Fibroblast of gingiva (primary cell): ENCODE results near the gene ST6GAL1.

Experiments used
- DNase-seq: peaks from one replicate; pipeline ENCODE4 v3.0.0-alpha.2; 2011; ENCODE audit warnings: low read depth

ST6GAL1 gene

GRCh38 chr3:187080799-187081450 is 150.6 kb downstream of the ST6GAL1 start:
- no peak for DNase-seq

DNA sequence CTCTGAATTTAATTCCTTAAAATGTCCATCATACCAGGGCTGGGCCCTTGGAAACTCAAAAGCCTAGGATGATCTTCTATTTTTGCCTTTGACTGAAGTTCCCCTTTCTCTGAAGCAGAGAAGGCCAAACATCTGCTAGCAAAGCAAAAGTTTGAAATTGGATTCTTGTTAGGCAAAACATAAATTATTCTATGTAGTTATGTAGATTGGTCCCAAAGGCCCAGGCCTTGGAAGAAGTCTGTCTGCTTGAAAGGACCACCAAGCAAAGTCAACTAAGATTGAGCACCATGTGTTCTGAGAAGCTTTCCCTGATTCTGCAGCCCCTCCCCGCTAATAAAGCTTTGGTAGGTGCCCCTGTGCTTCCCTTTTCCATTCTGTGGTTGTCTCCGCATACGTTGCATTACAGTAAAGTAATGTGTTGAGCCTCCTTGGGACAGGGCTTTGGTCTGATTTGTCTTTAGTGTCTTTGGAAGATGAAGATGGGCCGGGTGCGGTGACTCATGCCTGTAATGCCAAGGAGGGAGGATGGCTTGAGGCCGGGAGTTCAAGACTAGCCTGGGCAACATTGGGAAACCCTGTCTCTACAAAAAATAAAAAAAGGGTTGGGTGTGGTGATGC is 152.5 kb downstream of the ST6GAL1 start:
- DNase-seq, result no peak

- no peak for DNase-seq
Observed at GRCh38 chr3:187084126-187084525, 153.8 kb downstream of the ST6GAL1 start.

DNA sequence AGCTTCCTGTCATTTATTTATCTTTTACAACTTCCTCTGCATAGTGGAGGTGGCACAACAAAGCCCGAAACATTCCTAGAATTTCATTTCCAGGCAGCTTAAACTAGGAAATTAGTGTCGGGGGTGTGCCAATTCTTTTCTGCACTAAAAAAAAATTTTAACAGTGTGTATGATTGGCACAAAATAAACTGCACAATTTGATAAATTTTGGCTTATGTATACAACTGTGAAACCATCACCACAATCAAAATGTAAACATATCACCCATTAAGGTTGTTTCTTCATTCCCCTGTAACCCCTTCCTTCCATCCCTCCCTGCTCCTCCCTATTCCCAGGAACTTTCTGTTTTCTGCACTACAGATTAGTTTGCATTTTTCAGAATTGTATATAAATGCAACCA is 154.3 kb downstream of the ST6GAL1 start:
- DNase-seq, result no peak

GRCh38 chr3:187085021-187085666 is 154.8 kb downstream of the ST6GAL1 start:
- no peak for DNase-seq

- DNase-seq, result no peak
Observed at GRCh38 chr3:187085933-187086332, 155.6 kb downstream of the ST6GAL1 start.

DNA sequence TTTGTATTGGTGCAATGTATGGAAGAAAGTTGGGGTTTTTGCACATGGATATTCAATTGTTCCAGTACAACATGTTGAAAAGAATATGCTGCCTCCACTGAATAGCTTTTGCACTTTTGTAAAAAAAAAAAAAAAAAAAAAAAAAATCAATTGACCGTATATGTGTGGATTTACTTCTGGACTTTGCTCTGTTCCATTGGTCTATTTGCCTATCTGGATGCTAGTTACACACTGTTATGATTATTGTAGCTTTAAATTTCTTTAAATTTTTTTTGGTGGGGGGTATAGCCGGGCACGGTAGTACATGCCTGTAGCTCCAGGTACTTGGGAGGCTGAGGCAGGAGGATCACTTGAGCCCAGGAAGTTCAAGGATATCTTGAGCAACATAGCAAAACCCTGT is 156.5 kb downstream of the ST6GAL1 start:
- no peak for DNase-seq

DNA sequence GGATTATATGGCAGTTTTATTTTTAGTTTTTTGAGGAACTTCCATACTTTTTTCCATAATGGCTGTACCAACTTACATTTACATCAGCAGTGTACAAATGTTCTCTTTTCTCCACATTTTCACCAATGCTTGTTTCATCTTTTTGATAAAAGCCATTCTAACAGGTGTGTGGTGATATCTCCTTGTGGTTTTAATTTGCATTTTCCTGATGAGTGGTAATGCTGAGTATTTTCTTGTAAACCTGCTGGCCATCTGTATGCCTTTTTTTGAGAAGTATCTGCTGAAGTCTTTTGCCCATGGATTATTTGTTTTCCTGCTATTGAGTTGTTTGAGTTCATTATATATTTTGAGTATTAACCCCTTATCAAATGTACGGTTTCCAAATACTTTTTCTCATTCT is 158.4 kb downstream of the ST6GAL1 start:
- DNase-seq, result no peak

- DNase-seq, result no peak
Observed at GRCh38 chr3:187093320-187093719, 163.0 kb downstream of the ST6GAL1 start.

DNA sequence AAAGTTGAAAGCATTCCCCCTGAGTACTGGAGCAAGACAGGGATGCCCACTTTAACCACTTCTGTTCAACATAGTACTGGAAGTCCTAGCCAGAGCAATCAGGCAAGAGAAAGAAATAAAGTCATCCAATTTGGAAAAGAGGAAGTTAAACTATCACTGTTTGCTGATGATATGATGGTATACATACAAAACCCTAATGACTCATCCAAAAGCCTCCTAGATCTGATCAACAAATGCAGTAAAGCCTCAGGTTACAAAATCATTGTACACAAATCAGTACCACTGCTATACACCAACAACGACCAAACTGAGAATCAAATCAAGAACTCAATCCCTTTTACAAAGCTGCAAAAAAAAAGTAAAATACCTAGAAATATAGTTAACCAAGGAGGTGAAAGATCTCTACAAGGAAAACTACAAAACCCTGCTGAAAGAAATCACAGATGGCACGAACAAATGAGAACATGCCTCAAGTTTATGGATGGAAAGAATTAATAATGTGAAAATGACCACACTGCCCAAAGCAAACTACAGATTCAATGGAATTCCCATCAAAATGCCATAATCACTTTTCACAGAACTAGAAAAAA is 168.7 kb downstream of the ST6GAL1 start:
- no peak for DNase-seq

DNA sequence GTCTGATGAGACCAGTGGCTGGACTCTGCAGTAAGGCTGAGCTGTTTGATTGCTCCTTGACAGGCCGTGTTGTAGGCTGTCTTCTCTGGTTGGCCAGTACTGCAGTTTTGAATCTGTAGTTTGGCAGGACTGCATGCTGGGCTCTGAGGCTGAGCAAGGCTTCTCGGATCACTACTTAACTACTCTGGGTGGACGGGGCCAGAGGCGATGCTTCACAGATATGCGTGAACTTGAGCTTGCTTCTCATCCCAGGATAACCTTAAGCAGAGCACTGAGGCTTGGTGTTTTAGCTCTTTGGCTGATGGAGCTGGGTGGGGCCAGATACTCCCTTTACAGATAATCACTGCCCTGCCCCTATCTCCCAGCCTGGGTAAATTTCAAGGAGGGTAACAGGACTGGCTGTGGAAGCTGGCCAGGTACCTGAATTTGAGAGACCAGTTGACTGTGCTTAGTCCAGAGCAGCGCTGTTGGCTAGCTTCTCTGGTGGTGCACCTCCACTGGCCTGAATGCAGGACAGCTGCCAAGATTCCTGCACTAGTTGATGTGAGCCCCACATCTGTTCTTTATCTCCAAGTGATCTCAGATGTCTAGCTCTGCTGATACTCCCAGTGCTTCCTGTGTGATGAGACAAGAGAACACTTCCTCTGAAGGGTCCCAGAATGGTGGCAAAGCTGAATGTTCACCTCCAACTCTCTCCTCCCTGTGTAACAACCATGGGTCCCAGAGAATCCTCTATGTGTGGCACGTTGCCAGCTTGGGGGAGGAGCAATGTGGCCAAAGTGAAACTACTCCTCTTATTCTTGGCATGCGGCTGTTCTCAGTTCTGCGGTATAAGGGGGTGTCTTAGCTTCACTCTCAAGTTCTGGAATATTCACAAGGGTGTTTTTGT is 171.1 kb downstream of the ST6GAL1 start:
- DNase-seq, result peak; percentile 39

DNA sequence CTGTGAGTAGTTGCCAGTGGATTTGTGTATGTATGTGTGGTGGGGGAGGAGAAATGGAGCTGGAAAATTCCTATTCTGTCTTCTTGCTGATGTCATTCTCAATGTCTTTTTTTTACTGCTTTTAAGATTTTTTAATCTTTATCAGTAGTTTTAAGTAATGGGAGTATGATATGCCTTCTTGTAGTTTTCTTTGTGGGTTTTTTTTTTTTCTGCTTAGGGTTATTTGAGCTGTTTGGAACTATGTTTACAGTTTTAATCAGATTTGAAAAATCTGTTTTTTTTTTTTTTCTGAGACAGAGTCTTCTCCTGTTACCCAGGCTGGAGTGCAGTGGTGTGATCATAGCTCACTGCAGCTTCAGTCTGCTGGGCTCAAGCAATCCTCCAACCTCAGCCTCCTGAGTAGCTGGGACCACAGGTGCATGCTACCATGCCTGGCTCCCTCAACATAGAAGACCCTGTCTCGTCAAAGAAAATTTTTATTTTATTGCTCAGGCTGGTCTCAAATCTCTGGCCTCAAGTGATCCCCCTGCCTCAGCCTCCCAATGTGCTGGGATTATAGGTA is 171.8 kb downstream of the ST6GAL1 start:
- DNase-seq, result no peak

DNA sequence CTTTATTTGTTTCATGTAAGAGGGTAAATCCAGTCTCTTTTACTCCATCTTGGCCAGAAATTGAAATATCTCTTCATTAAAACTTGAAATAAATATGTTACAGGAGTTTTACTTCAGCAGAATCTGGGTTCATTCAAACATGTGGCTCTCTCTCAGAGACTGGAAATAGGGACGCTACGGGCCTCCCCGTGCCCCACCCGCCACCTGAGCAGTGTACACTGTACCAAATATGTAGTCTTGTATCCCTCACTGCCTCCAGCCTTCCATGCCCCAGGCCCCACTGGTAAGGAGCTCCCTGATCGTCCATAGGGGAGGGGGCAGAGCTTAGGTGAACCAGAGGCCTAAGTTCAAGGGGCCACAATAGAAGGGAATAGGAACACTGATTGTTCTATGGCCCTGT is 172.9 kb downstream of the ST6GAL1 start:
- DNase-seq, result no peak

- no peak for DNase-seq
Observed at GRCh38 chr3:187104342-187104741, 174.0 kb downstream of the ST6GAL1 start.

GRCh38 chr3:187104933-187105332 is 174.6 kb downstream of the ST6GAL1 start:
- peak; percentile 12 for DNase-seq

DNA sequence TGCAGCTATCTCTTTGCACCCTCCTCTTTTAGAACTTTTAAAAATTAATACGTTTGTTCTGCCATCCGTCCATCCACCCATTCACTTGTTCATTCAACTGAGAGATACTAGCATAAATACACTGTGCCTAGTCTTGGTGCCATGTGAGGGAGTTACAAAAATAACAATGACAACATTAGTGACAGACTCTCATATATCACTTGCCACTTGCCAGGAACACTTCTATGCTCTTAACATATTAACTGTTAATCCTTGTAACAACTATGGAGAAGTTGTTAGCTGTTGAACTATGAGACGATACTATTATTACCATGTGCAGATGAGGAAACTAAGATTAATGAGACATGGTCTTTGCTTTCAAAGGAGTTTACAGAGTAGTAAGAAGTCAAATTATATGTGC is 175.4 kb downstream of the ST6GAL1 start:
- DNase-seq, result no peak

DNA sequence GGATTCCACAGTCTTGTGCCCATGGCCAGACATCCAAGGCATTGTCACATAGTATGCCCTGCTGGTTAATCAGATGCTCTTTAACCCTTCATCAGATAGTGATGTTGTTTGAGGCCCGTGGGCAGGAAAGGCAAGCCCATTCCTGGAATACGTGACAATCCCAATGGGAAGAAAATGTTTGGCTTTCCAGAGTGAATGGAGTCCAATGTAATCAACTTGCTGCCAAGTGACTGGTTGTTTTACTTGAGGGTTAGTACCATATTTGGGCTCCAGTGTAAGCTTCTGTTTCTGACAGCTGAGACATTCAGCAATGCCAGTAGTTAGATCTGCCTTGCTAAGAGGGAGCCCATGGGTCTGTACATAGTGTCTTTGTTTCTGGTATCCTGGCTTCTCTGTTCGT is 177.7 kb downstream of the ST6GAL1 start:
- no peak for DNase-seq

DNA sequence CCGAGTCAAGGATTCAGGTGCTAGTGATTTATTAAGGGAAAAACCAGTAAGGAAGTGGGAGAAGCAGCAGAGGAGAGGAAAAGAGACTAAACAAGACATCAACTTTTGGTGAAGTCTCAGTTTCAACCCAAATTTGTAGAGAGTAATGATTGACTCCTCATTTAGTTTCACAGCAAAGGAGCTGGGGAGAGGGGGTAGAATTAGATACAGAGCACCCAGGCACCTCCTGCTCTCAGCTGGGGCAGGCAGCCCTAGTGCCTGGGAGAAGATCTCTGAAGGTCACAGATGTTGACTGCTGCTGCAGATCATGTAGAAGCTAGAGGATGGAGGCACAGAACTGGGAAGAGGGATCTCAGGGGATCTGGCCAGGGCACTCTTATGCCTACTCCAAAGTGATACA is 179.8 kb downstream of the ST6GAL1 start:
- no peak for DNase-seq

DNA sequence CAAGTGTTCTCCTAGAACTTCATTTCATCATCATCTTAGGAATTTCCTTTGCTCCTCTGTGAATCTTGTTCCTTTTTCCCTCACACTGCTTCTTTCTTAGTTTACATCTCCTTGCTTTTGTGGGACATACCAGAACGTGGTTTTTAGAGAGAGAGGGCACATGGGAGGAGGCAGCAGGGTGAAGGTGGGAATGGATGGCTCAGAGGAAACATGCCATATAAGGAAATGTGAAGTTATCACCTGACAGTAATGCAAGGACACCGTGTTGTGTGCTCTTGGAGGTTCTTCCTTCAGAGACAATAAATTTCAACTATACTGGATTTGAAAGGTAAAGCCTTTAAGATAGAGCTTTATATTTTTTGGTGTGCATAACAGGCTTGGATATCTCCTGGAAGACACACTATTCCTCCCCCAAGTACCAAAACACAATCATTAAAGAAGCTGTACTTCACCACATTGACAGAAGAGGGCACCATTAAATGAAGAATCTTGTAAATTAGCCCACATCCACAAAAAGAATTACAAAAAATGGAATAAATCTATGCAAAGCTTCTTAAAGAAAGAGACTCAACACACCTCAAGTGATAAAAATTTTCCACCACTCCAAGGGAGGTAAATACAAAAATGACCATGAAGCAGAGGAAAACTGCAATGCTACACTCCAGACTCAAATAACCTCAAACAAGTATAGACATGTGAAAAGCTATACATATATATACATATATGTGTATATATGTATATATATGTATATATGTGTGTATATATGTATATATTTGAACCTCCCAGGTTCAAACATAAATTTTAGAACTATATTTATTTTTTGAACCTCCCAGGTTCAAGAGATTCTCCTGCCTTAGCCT is 182.8 kb downstream of the ST6GAL1 start:
- peak; percentile 24 for DNase-seq

GRCh38 chr3:187114511-187114910 is 184.2 kb downstream of the ST6GAL1 start:
- no peak for DNase-seq

DNA sequence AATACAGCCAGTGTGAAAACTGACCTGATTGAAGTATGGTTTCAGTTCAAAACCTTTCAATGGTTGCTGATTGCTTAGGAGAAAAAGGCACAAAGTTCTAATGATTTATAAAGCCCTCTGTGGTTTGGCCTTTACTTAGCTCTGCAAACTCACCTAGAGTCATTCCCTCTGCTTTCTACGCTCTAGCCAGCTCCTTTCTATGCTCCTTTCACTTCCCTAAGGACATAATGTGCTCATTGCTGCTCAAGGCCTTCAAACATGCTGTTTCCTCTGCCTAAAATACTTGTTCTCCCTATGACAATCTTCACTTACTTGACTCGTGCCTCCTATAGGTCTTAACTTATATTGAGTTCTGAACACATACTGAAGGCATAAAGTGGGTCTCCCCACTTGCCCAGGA is 190.0 kb downstream of the ST6GAL1 start:
- no peak for DNase-seq
